ENCODE results near the gene EIF6. TPM values are rescaled to one million over a fixed set of nuclear protein-coding genes. Genes with fewer than 3 reads are reported as not detected.

The EIF6 gene
- total and polyA plus RNA-seq, 3 donors from 2014 or later: 84.3 to 142 (median 90.6) TPM

GRCh38 chr20:35235881-35236280 is 48.7 kb downstream of the EIF6 start:
- intact Hi-C loops (cut with DNase I; ENCODE audit: low total_unique reads): no loop called here
- H3K27me3 ChIP-seq: no peaks in the 10 kb centered on the region

GRCh38 chr20:35232575-35232974 is 52.0 kb downstream of the EIF6 start:
- H3K36me3 ChIP-seq (ENCODE audit: low read depth, missing control alignments): no peaks in the 10 kb centered on the region
- DNase-seq: no peak
- H3K4me1 ChIP-seq: no peaks in the 10 kb centered on the region
- no peaks in the 10 kb centered on the region for H3K9me3 ChIP-seq
- no peaks in the 10 kb centered on the region for H3K27me3 ChIP-seq
- no peak overlapping the region for H3K4me3 ChIP-seq
- intact Hi-C loops (cut with DNase I; ENCODE audit: low total_unique reads): no loop called here
- WGBS, 2 donors: 80 to 88% methylated on average over 2 of the region's 2 CpGs
- H3K27ac ChIP-seq: no peak overlapping the region
- TF ChIP-seq CTCF (IDR thresholded peaks at IDR 0.05) (no peak), POLR2A (IDR thresholded peaks at IDR 0.05) (no peak)

More at GRCh38 chr20:35235881-35236280, 48.7 kb downstream of the EIF6 start:
- Histone ChIP-seq H3K4me3 (no peak overlapping the region), H3K9me3 (no peaks in the 10 kb centered on the region), H3K27ac (no peak overlapping the region), H3K4me1 (no peaks in the 10 kb centered on the region), H3K36me3 (ENCODE audit: low read depth, missing control alignments) (no peaks in the 10 kb centered on the region)
- no peak for DNase-seq
- TF ChIP-seq CTCF (IDR thresholded peaks at IDR 0.05): no peak
- no peak for TF ChIP-seq POLR2A (IDR thresholded peaks at IDR 0.05)
- WGBS, 2 donors: 83 to 93% methylated on average over 3 to 6 of the region's 6 CpGs

Other genes with a start within 250 kb of the EIF6 start
- gene TRPC4AP, start 192.0 kb downstream of the EIF6 start, total RNA-seq: 10 to 100 TPM; 76.6 to 78.4 TPM
- 68.8 TPM for gene TRPC4AP, start 192.0 kb downstream of the EIF6 start, polyA plus RNA-seq (ENCODE audit: insufficient read depth, low read depth, low replicate concordance)
- gene EDEM2, start 137.4 kb downstream of the EIF6 start, total RNA-seq: 10 to 100 TPM; 14.0 to 16.9 TPM
- 15.7 TPM for gene EDEM2, start 137.4 kb downstream of the EIF6 start, polyA plus RNA-seq (ENCODE audit: insufficient read depth, low read depth, low replicate concordance)
- 1 to 10 TPM; 7.2 to 8.2 TPM for gene PROCR, start 112.7 kb downstream of the EIF6 start, total RNA-seq
- 23.6 TPM for gene PROCR, start 112.7 kb downstream of the EIF6 start, polyA plus RNA-seq (ENCODE audit: insufficient read depth, low read depth, low replicate concordance)
- 1 to 10 TPM; 1.1 TPM for gene MMP24, start 58.1 kb downstream of the EIF6 start, total RNA-seq
- 2.2 TPM for gene MMP24, start 58.1 kb downstream of the EIF6 start, polyA plus RNA-seq (ENCODE audit: insufficient read depth, low read depth, low replicate concordance)
- gene MMP24OS, start 6.7 kb downstream of the EIF6 start, total RNA-seq: 10 to 100 TPM; 16.4 to 35.1 TPM
- 45.9 TPM for gene MMP24OS, start 6.7 kb downstream of the EIF6 start, polyA plus RNA-seq (ENCODE audit: insufficient read depth, low read depth, low replicate concordance)
- gene FAM83C, start 7.7 kb upstream of the EIF6 start, total RNA-seq: under 1 TPM; 0.39 to 0.43 TPM
- gene FAM83C, start 7.7 kb upstream of the EIF6 start, polyA plus RNA-seq (ENCODE audit: insufficient read depth, low read depth, low replicate concordance): 0.96 TPM
- 10 to 100 TPM; 48.9 to 52.8 TPM for gene UQCC1, start 127.2 kb upstream of the EIF6 start, total RNA-seq
- 55.8 TPM for gene UQCC1, start 127.2 kb upstream of the EIF6 start, polyA plus RNA-seq (ENCODE audit: insufficient read depth, low read depth, low replicate concordance)
- 1 to 10 TPM in 1 of 2 donors, under 1 TPM in 1; 0.94 to 1.1 TPM for gene GDF5, start 153.5 kb upstream of the EIF6 start, total RNA-seq
- 0.84 TPM for gene GDF5, start 153.5 kb upstream of the EIF6 start, polyA plus RNA-seq (ENCODE audit: insufficient read depth, low read depth, low replicate concordance)
- 10 to 100 TPM; 41.2 to 54.5 TPM for gene CEP250, start 170.8 kb upstream of the EIF6 start, total RNA-seq
- gene CEP250, start 170.8 kb upstream of the EIF6 start, polyA plus RNA-seq (ENCODE audit: insufficient read depth, low read depth, low replicate concordance): 68.6 TPM
- gene C20orf173, start 244.9 kb upstream of the EIF6 start, total RNA-seq: 10 to 100 TPM in 1 of 2 donors, 1 to 10 TPM in 1; 8.5 to 17.3 TPM
- 47.2 TPM for gene C20orf173, start 244.9 kb upstream of the EIF6 start, polyA plus RNA-seq (ENCODE audit: insufficient read depth, low read depth, low replicate concordance)